GM19193 (cell line): ENCODE measurements around the gene PPM1E.

Source experiments
- POLR2A ChIP-seq: IDR thresholded peaks from 4 replicates; pipeline ENCODE4 v1.6.1; 2011; ENCODE audit not compliant: insufficient read depth, insufficient read length; ENCODE audit errors: extremely low read depth

PPM1E gene

DNA sequence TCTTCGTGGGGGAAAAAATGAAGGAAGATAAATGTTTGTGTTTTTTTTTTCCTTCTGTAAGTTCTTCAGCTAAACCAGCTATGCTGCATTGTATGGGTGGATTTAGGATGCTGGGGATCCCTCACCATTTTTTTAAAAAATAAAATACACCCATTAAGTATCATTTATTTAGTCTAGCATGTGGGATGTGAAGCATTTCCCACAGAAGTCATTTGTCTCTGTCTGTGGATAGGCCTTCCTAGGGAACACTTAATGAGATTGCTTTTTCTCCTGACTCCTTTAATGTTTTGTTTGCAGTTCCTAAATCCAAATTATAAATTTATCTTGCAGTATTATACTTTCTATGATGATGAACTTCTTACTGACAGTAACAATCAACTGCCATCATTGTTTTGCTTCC is 146.7 kb downstream of the PPM1E start:
- no peak for TF ChIP-seq POLR2A

- TF ChIP-seq POLR2A: no peak
Measured at GRCh38 chr17:58911741-58912343, 156.2 kb downstream of the PPM1E start.

GRCh38 chr17:58913552-58913951 is 157.9 kb downstream of the PPM1E start:
- no peak for TF ChIP-seq POLR2A

- TF ChIP-seq POLR2A: no peak
Measured at GRCh38 chr17:58913971-58914769, 158.5 kb downstream of the PPM1E start.

GRCh38 chr17:58917228-58917627 is 161.6 kb downstream of the PPM1E start:
- no peak for TF ChIP-seq POLR2A

- no peak for TF ChIP-seq POLR2A
Measured at GRCh38 chr17:58918072-58918471, 162.4 kb downstream of the PPM1E start.

GRCh38 chr17:58918884-58919283 is 163.2 kb downstream of the PPM1E start:
- no peak for TF ChIP-seq POLR2A

GRCh38 chr17:58920773-58921172 is 165.1 kb downstream of the PPM1E start:
- no peak for TF ChIP-seq POLR2A

GRCh38 chr17:58932956-58933355 is 177.3 kb downstream of the PPM1E start:
- no peak for TF ChIP-seq POLR2A

GRCh38 chr17:58936295-58936694 is 180.6 kb downstream of the PPM1E start:
- no peak for TF ChIP-seq POLR2A

GRCh38 chr17:58944166-58944565 is 188.5 kb downstream of the PPM1E start:
- TF ChIP-seq POLR2A: no peak

DNA sequence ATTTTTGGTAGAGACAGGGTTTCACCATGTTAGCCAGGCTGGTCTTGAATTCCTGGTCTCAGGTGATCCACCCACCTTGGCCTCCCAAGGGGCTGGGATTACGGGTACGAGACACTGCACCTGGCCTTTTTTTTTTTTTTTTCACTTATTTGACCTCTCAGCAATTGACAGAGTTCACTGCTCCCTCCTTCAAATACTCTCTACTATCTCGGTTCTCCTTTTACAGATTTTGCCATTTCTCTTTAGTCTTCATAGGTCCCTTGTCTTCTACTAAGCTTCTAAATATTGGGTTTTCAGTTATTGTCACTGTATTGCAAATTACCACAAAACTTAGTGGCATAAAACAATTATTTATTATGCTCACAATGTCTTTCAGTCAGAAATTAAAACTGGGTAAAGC is 191.8 kb downstream of the PPM1E start:
- TF ChIP-seq POLR2A: no peak

DNA sequence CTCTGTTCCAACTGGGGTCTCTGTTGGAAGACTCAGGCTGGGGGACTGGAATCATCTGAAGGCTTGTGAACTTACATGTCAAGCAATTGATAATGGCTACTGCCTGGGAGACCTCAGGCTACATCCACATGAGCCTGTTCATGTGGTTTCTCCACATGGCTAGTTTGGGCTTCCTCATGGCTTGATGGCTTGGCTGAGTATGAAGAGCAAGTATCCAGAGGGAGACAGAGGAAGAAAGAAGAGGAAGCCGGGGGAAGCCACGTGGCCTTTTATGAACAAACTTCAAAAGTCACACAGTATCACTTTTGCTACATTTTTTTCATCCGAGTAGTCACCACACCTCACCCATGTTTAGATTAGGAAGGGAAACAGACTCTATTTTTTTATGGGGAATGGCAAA is 192.2 kb downstream of the PPM1E start:
- TF ChIP-seq POLR2A: no peak

GRCh38 chr17:58956997-58957724 is 201.5 kb downstream of the PPM1E start:
- TF ChIP-seq POLR2A: no peak

- TF ChIP-seq POLR2A: no peak
Measured at GRCh38 chr17:58960068-58960467, 204.4 kb downstream of the PPM1E start.

DNA sequence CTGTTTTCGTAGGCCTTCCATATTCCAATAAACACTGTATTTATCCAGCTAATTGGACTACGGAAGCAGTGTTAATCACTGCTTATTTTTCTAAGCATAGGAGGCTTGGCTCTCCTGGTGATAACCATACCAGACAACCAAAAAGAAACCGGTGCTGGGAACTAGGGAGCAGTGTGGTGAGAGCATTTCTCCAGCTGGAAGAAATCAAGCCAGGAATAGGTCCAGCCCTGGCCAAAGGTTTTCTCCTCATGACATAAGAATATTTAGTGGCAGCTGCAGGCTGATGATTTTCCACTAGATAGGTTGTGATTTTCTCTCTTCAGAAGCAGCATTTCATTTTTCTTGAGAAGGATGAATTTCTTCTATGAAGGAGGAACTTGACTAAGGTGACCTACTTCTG is 209.6 kb downstream of the PPM1E start:
- no peak for TF ChIP-seq POLR2A

DNA sequence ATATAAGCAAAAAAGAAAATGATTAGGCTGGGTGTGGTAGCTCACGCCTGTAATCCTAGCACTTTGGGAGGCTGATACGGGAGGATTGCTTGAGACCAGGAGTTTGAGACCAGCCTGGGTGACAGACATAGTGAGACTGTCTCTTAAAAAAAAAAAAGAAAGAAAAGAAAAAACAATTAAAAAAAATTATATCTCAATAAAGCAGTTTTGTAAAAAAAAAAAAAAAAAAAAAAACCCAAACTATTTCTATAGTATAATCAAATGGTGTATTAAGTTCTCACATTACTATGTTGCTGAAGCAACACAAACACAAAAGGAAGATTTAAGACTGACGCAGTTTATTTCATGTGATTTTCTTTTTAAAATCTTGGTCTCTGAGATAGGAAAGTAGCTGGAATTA is 210.6 kb downstream of the PPM1E start:
- TF ChIP-seq POLR2A: no peak
